ENCODE measurements around the gene FAM120A.

The FAM120A gene

GRCh38 chr9:93451849-93452709, 594 bp downstream of the FAM120A start:
- ATAC-seq (peak; percentile 5), DNase-seq (peak; percentile 57)

DNA sequence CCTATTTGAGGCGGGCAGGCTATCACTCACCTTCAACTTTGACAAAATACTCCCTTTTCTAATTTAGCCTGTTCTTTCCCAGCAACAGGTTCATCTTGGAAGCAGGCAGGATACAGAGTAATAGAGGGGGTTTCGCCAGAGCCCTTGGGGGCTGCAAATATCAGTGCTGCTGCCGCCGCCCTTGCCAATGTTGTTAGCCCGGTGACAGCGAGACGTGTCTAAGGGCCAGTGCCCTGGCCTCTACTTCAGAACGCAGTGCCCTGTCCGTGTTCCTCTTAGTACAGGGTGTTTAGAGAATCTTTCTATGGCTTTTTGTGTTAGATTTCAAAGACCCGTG, 1.2 kb downstream of the FAM120A start:
- DNase-seq: peak; percentile 37
- ATAC-seq: no peak

DNA sequence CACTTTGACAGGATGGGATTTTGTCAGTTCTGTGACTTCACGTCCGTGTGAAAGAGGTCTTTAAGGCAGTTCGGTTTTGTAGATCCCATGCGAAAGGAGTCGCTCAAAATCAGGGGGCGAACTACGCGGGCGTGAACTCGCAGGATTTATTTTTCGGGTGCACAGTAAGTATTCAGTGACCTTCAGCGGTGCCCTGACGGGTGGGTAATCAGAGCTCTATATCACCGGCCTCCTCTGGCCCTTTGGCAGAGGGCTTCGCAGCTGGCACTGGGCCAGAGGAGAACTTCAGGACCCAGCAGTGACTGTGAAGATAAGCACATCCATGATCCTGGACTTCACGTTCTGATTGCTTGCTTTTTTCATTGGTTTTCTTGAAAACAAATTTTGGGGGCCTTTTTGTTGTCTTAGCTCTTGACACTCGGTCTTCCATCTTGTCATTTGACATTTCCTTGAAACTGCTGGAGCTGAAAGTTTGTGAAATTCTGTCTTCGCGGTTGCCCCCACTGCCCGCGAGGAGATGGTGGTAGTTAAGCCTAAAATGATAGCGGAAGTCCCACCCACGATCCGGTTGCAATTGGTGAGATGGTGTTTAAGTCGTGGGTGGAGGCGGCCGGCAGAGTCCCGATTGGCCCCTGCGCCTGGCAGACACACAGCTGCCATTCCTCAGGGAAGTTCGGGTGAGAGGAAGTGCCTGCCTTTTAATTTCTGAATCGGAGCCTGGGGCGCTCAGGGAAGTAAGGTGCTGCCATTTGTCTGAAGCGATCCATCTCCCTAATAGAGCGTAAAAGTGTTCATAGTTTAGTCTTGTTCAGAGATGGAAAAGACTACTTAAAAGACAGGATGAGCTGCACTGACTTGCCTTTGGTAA, 1.8 kb downstream of the FAM120A start, which contains the start of gene FAM120AOS:
Gene FAM120AOS, minus strand, starts transcription at position 535 of the 868 bp plus-strand sequence. CDS start 872 bp downstream, outside the sequence.
- peak; percentile 73 for ATAC-seq
- DNase-seq: peak; percentile 87

DNA sequence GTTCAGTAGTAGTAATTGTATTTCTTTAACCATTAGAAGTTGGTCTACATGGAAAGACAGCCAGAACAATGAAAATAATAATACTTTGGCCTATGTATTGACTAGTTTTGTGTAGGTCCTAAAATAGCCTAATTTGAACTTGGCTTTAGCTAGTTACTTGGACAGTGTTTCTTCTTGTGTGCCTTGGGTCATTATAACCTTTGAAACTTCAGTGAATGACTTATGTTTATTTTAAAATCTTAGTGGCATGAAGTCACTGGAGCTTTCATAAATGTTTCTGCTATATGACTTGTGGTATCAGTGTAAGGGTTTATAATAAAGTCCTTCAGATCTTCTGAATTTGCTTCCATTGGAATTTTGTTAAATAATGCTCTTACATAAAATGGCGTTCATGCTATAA, 4.5 kb downstream of the FAM120A start:
- DNase-seq (no peak), ATAC-seq (no peak)

- no peak for ATAC-seq
- DNase-seq: no peak
Observed at GRCh38 chr9:93456504-93456903, 5.0 kb downstream of the FAM120A start.

- DNase-seq: no peak
- ATAC-seq: no peak
Observed at GRCh38 chr9:93457006-93457405, 5.5 kb downstream of the FAM120A start.

DNA sequence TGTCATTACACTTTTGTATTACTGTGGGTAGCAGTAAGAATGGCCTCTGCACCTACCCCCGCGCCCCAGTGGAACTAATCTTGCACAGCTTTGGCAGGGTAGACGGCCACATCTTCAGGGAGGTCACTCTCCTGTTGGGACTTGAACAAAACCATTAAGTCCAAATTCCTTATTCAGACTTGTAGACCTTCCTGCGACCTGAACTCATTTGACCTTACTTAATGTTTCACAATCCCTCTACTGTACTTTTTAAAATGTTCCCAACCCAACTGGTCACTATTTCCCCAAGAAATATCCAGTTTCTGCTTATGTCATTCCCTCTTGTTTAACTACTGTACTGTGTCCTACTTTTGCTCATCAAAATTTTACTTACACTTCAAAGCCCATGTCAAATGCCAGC, 7.2 kb downstream of the FAM120A start:
- no peak for ATAC-seq
- DNase-seq: no peak

DNA sequence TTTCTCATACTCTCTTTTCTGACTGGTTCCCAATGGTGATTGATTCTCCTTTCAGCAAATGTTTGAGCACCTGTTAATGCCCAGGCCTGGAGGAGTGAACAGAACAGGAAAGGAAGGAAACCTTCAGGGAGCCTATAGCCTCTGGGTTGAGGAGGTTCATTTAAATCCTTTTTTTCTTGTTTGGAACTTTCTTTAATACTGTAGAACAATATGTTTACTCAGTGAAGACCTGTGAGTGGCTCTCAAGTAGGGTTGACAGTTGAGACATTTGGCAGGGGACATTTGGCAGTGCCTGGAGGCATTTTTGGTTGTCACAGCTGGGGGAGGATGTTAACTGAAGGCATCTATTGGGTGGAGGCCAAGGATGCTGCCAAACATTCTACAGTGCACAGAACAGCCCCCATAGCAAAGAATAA, 8.0 kb downstream of the FAM120A start:
- no peak for DNase-seq

GRCh38 chr9:93460689-93461413, 9.4 kb downstream of the FAM120A start:
- DNase-seq (no peak), ATAC-seq (no peak)

More for the DNA sequence above, 8.0 kb downstream of the FAM120A start:
- ATAC-seq: no peak

DNA sequence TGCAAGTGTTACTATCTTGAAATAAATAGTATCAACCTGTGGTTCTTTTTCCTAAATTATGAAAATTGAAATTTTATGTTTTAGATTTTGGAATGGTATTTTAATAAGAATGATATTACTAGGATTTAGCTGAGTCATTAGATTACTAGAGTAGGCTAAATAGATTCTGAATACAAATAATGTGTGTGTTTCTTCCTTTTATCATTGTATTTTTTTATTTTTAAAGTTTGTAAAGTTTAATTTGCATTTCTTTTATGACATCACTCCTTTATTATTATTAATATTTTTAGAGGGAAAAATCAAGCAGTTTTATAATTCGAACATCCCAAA, 9.9 kb downstream of the FAM120A start:
- no peak for ATAC-seq
- no peak for DNase-seq

GRCh38 chr9:93461821-93462220, 10.3 kb downstream of the FAM120A start:
- ATAC-seq: no peak
- no peak for DNase-seq

DNA sequence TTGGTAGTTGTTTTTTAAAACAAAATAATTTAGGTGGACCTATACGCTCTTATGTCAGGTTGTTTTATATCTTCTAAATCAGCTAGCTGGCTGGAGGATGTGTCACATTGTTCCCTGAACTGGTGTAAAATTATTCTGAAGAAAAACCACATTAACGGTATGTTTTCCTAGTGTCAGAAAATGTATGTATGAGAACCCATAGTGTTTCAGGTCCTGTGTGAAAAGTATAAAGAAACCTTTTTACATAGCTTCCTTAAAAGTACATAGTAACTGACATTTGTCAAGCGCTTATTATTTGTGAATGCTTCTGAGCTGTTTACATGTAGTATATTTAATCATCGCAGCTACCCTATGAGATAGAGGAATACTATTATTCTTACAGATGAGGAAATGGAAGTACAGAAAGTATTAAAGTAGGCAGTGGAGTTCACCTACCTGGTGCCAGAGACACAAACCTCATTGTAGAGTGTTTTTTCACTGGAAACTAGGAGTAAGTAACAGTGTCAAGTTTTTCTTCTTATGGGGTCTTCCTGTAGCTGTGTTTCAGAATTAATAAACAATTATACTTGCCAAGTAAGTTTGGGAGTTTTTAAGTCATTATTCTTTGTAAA, 12.3 kb downstream of the FAM120A start:
- ATAC-seq: peak; percentile 75
- DNase-seq: no peak

- ATAC-seq (no peak), DNase-seq (no peak)
Observed at GRCh38 chr9:93464395-93464794, 12.9 kb downstream of the FAM120A start.

- no peak for DNase-seq
- ATAC-seq: no peak
Observed at GRCh38 chr9:93464876-93465275, 13.4 kb downstream of the FAM120A start.

GRCh38 chr9:93465855-93466254, 14.4 kb downstream of the FAM120A start:
- ATAC-seq: no peak
- no peak for DNase-seq

- DNase-seq: no peak
- ATAC-seq: no peak
Observed at GRCh38 chr9:93466416-93467061, 15.1 kb downstream of the FAM120A start.

DNA sequence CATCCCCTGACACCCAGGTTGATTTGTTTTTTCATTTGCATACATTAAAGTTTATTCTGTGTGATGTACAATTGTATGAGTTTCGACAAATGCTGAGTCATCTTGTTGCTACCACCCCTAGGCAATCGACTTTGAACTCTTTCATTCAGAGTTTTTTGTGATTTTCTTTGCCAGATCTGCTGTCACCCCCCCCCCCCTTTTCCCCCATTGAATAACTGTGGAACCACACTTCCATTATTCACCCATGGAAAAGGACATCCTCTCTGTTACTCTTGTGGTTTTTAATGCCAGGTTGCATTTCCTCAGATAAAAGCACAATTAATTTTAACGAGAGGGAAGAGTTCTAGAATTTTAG, 15.6 kb downstream of the FAM120A start:
- ATAC-seq (no peak), DNase-seq (no peak)

DNA sequence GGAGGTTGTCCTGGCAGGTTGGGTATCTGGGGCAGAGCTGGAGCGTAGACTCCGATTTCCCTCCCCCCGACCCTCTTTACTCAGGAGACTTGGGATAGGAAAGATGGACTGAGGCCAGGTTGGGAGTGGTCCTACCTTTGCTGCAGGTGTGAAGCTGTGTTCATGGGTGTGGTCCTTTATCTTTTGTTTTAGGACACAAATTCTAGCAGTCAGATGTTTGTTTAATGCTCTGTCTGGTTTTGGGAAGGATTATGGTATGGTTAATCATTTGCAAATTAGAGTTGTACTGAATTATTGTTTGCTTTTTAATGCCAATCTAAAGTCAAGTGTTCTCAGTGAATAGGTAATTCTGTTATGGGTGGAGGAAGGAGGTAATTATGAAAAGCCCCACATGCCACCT, 16.0 kb downstream of the FAM120A start:
- DNase-seq (no peak), ATAC-seq (no peak)

GRCh38 chr9:93468763-93469456, 17.4 kb downstream of the FAM120A start:
- no peak for ATAC-seq
- DNase-seq: no peak

GRCh38 chr9:93470391-93470790, 18.9 kb downstream of the FAM120A start:
- ATAC-seq (no peak), DNase-seq (no peak)

DNA sequence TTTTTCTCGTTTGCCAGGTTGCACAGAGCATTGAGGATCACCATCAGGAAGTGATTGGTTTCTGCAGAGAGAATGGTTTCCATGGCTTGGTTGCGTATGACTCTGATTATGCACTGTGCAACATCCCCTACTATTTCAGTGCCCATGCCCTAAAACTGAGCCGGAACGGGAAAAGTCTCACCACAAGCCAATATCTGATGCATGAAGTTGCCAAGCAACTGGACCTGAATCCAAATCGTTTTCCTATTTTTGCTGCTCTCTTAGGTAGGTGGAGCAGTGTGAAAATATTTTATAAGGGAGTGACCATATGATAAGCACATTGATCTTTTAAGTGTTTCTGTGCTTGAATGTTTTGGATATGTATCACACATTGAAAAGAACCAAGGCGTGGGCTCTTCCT, 19.6 kb downstream of the FAM120A start:
- DNase-seq (no peak), ATAC-seq (no peak)

All from stimulated activated naive CD8-positive, alpha-beta T cell treated with anti-CD3 and anti-CD28 coated beads, Interleukin-15, Interleukin-2, amounts not matched to agents 100 U/mL and 50 U/mL, for 24 hours (primary cell).